NCI-H2227 (cell line): ENCODE measurements around the gene TRABD2A.

Source experiments
- DNase-seq: peaks from one replicate; lab custom pipeline; 2025; ENCODE audit not compliant: unreplicated experiment; lab: John Stamatoyannopoulos, UW

The TRABD2A gene

GRCh38 chr2:84851876-84852275 lies 29.0 kb downstream of the TRABD2A start:
- no peak for DNase-seq

GRCh38 chr2:84850471-84850870 lies 30.4 kb downstream of the TRABD2A start:
- no peak for DNase-seq

- DNase-seq: peak; percentile 22
Observed at GRCh38 chr2:84849271-84849952, 31.5 kb downstream of the TRABD2A start.

GRCh38 chr2:84847326-84848050 lies 33.4 kb downstream of the TRABD2A start:
- DNase-seq: no peak

GRCh38 chr2:84846741-84847142 lies 34.1 kb downstream of the TRABD2A start:
- DNase-seq: no peak

- DNase-seq: no peak
Observed at GRCh38 chr2:84846041-84846663, 34.7 kb downstream of the TRABD2A start.

GRCh38 chr2:84844141-84844540 lies 36.7 kb downstream of the TRABD2A start:
- DNase-seq: no peak

GRCh38 chr2:84841577-84841976 lies 39.3 kb downstream of the TRABD2A start:
- DNase-seq: no peak

GRCh38 chr2:84840306-84840705 lies 40.6 kb downstream of the TRABD2A start:
- DNase-seq: no peak

- DNase-seq: no peak
Observed at GRCh38 chr2:84839851-84840250, 41.0 kb downstream of the TRABD2A start.

- DNase-seq: no peak
Observed at GRCh38 chr2:84838434-84839145, 42.3 kb downstream of the TRABD2A start.

- DNase-seq: no peak
Observed at GRCh38 chr2:84836215-84836614, 44.7 kb downstream of the TRABD2A start.

GRCh38 chr2:84833481-84834150 lies 47.3 kb downstream of the TRABD2A start:
- no peak for DNase-seq

- no peak for DNase-seq
Observed at GRCh38 chr2:84832772-84833461, 48.0 kb downstream of the TRABD2A start.

GRCh38 chr2:84830758-84831500 lies 50.0 kb downstream of the TRABD2A start:
- DNase-seq: no peak

- DNase-seq: no peak
Observed at GRCh38 chr2:84830095-84830494, 50.8 kb downstream of the TRABD2A start.

GRCh38 chr2:84829693-84830092 lies 51.2 kb downstream of the TRABD2A start:
- DNase-seq: no peak

GRCh38 chr2:84827978-84828575 lies 52.8 kb downstream of the TRABD2A start:
- DNase-seq: no peak

- no peak for DNase-seq
Observed at GRCh38 chr2:84823788-84824187, 57.1 kb downstream of the TRABD2A start.
